Measurements from ENCODE around the gene DCAKD. TPM values are rescaled to one million over a fixed set of nuclear protein-coding genes. Genes with fewer than 3 reads are reported as not detected.

The DCAKD gene
- total and polyA plus RNA-seq, 10 of the 15 experiments (the other 5 are each of a cell fraction or from before 2014, with no cell fraction given) = 11.6 to 62.7 (median 38.3) TPM

GRCh38 chr17:44996304-44996703 is 55.1 kb downstream of the DCAKD start (continued):
- TF ChIP-seq NRF1 (conservative IDR thresholded peaks at IDR 0.05; ENCODE audit: low read depth, low read length) = no peak
- TF ChIP-seq, protein P1, sequence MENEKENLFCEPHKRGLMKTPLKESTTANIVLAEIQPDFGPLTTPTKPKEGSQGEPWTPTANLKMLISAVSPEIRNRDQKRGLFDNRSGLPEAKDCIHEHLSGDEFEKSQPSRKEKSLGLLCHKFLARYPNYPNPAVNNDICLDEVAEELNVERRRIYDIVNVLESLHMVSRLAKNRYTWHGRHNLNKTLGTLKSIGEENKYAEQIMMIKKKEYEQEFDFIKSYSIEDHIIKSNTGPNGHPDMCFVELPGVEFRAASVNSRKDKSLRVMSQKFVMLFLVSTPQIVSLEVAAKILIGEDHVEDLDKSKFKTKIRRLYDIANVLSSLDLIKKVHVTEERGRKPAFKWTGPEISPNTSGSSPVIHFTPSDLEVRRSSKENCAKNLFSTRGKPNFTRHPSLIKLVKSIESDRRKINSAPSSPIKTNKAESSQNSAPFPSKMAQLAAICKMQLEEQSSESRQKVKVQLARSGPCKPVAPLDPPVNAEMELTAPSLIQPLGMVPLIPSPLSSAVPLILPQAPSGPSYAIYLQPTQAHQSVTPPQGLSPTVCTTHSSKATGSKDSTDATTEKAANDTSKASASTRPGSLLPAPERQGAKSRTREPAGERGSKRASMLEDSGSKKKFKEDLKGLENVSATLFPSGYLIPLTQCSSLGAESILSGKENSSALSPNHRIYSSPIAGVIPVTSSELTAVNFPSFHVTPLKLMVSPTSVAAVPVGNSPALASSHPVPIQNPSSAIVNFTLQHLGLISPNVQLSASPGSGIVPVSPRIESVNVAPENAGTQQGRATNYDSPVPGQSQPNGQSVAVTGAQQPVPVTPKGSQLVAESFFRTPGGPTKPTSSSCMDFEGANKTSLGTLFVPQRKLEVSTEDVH (IDR thresholded peaks at IDR 0.05; ENCODE audit: low read depth, partially characterized antibody) = no peak
- no peak for TF ChIP-seq IRF4 (IDR thresholded peaks at IDR 0.05; ENCODE audit: low read depth, low read length)
- TF ChIP-seq KLF5 (IDR thresholded peaks at IDR 0.05; ENCODE audit: partially characterized antibody) = no peak

DNA sequence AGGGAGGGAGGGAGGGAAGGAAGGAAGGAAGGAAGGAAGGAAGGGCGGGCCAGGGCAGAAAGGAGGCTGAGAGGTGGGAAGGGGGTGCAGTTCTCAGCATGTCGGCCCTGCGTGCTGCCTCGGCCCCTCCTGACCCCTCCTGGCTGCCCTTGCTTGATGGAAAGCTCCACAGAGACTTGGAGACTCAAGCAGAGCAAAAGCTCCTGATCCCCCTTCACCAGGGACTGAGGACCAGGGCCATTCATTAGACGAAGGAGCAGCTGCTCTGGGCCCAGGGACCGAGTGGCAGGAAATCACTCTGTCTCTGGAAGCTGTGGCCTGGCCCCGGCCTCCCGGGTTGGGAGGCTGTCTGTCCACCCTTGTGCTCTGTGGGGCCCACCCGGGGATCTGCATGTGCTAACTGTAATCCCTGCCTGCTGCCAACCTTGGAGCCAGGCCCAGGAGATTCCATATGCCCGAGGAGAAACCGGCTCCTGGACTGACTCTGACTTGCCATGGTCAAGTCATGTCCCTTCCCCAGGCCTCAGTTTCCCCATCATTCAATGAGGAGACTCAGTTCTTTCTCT is 55.9 kb downstream of the DCAKD start:
- ChIA-PET POLR2A (interaction anchor here (0.5 kb wide), 1 partner anchor 325 kb away, joined by 3 read pairs; no protein-coding TSS in a partner anchor), SMC1A (ENCODE audit: uncharacterized antibody, unreplicated experiment) (no interaction called here), RAD21 (ENCODE audit: unreplicated experiment) (no interaction called here), CTCF (no interaction called here)
- in situ Hi-C loops (cut with MboI) = no loop called here
- Histone ChIP-seq H3K4me1 (ENCODE audit: control insufficient read depth, insufficient read depth, low read length) (no peaks in the 10 kb centered on the region), H3K27ac (ENCODE audit: control insufficient read depth, insufficient read depth) (no peak overlapping the region), H3K36me3 (ENCODE audit: control insufficient read depth in 2 of 2, insufficient read depth in 2 of 2, low read length in 1 of 2) (no peaks in the 10 kb centered on the region), H4K20me1 (ENCODE audit: control insufficient read depth, insufficient read depth) (no peaks in the 10 kb centered on the region), H3K9ac (ENCODE audit: control insufficient read depth, insufficient read depth, low read length) (no peak overlapping the region), H3K9me3 (replicated peaks; ENCODE audit: control insufficient read depth, insufficient read depth, low read length) (peaks cover 2% of the 10 kb centered on the region; the same call in 1 of the 3 replicates), H3K79me2 (ENCODE audit: control insufficient read depth, insufficient read depth, low read length) (no peaks in the 10 kb centered on the region), H3K4me2 (ENCODE audit: control insufficient read depth, insufficient read depth) (no peak overlapping the region), H2AFZ (ENCODE audit: control insufficient read depth, low read depth, low read length) (no peak overlapping the region), H3K4me3 (no peak overlapping the region), H3K27me3 (replicated peaks in 1 of 2; ENCODE audit: control insufficient read depth in 2 of 2, insufficient read depth in 2 of 2, low read length in 1 of 2) (no peaks in the 10 kb centered on the region; a peak in 2 of 4 replicates)
- DNase-seq (ENCODE audit: low read depth, low spot score) (no peak), ATAC-seq (no peak), FAIRE-seq (no peak)
- 7% methylated on average over 11 of the region's 11 CpGs for WGBS (ENCODE audit: insufficient coverage, insufficient replicate concordance, low lambda C conversion rate, missing lambda C conversion rate)
- BruUV-seq (replicated peaks) = no TSS peak
- TF ChIP-seq, protein P2, sequence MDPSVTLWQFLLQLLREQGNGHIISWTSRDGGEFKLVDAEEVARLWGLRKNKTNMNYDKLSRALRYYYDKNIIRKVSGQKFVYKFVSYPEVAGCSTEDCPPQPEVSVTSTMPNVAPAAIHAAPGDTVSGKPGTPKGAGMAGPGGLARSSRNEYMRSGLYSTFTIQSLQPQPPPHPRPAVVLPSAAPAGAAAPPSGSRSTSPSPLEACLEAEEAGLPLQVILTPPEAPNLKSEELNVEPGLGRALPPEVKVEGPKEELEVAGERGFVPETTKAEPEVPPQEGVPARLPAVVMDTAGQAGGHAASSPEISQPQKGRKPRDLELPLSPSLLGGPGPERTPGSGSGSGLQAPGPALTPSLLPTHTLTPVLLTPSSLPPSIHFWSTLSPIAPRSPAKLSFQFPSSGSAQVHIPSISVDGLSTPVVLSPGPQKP (IDR thresholded peaks at IDR 0.05; ENCODE audit: low read depth, low read length) = no peak
- TF ChIP-seq SMAD1 (IDR thresholded peaks at IDR 0.05; ENCODE audit: low read depth, partially characterized antibody) (no peak), PBX3 (IDR thresholded peaks at IDR 0.05; ENCODE audit: insufficient replicate concordance, low read depth, low read length) (no peak), NFIC (IDR thresholded peaks at IDR 0.05; ENCODE audit: low read depth, low read length) (no peak), TCF12 (IDR thresholded peaks at IDR 0.05; ENCODE audit: low read depth, low read length) (no peak), TBL1XR1 (IDR thresholded peaks at IDR 0.05; ENCODE audit: low read depth, low read length) (no peak)
- intact Hi-C loops (cut with micrococcal nuclease; ENCODE audit: unreplicated experiment) = no loop called here
